Keratinocyte (primary cell): ENCODE results near the gene DCLRE1C. TPM values are rescaled to one million over a fixed set of nuclear protein-coding genes. Genes with fewer than 3 reads are reported as not detected.
A peak's percentile ranks its signal among the peaks of the same experiment; 100 is the strongest.
"Not testable (repeated sequence)": the region's sequence is repeated elsewhere in the genome, so short reads cannot be mapped to it uniquely, and the experiment has no call there.

Experiments
- DNase-seq: peaks from one replicate; pipeline ENCODE4 v3.0.0-alpha.2; 2011; ENCODE audit warnings: low read depth, missing footprints, low spot score
- FAIRE-seq: peaks from 2 replicates; lab custom pipeline; 2011; peaks lifted over from hg19 to GRCh38; lab: Jason Lieb, UNC
- H2AFZ ChIP-seq: 2 replicates; pipeline ENCODE4 v1.6.0; 2012; ENCODE audit warnings: low read length, control low read depth, inconsistent platforms; ENCODE audit not compliant: control insufficient read depth
- H3K27ac ChIP-seq: 2 replicates; pipeline ENCODE4 v1.5.1; 2011; ENCODE audit warnings: low read length; ENCODE audit not compliant: control insufficient read depth, insufficient read depth
- H3K27me3 ChIP-seq: 3 replicates; pipeline ENCODE4 v1.6.0; 2011; ENCODE audit warnings: low read length; ENCODE audit not compliant: control insufficient read depth, insufficient read depth; ENCODE audit errors: extremely low read depth
- H3K36me3 ChIP-seq, 2 experiments: 2 replicates in 1 of 2; 3 replicates in 1 of 2; pipeline ENCODE4 v1.5.1; 2011; ENCODE audit warnings: low read length in 2 of 2, mild to moderate bottlenecking in 1 of 2; ENCODE audit not compliant: control insufficient read depth in 2 of 2, insufficient read depth in 2 of 2; ENCODE audit errors: extremely low read depth in 1 of 2
- H3K4me1 ChIP-seq: 3 replicates; pipeline ENCODE4 v1.5.1; 2011; ENCODE audit warnings: low read length; ENCODE audit not compliant: control insufficient read depth, insufficient read depth; ENCODE audit errors: extremely low read depth
- H3K4me2 ChIP-seq: 3 replicates; pipeline ENCODE4 v1.6.0; 2011; ENCODE audit warnings: low read depth, low read length; ENCODE audit not compliant: control insufficient read depth, insufficient read depth; ENCODE audit errors: extremely low read depth
- H3K4me3 ChIP-seq, 3 experiments: fragments of 200-600 bp in 1 of 3; sonication (generic) in 1 of 3; 2 replicates in 2 of 3; 3 replicates in 1 of 3; pipeline ENCODE4 v1.5.1; 2011 to 2016; ENCODE audit warnings: low read length in 3 of 3, mild to moderate bottlenecking in 3 of 3, control low read depth in 2 of 3, inconsistent platforms in 1 of 3, low read depth in 1 of 3, mixed read lengths in 1 of 3, mixed run types in 1 of 3, moderate library complexity in 1 of 3; ENCODE audit not compliant: control insufficient read depth in 2 of 3, insufficient read depth in 2 of 3; ENCODE audit errors: extremely low read depth in 1 of 3
- H3K79me2 ChIP-seq: 2 replicates; pipeline ENCODE4 v1.6.0; 2012; ENCODE audit warnings: low read length; ENCODE audit not compliant: control insufficient read depth, insufficient read depth
- H3K9ac ChIP-seq: 3 replicates; pipeline ENCODE4 v1.6.0; 2011; ENCODE audit warnings: low read length; ENCODE audit not compliant: control insufficient read depth, insufficient read depth; ENCODE audit errors: extremely low read depth
- H3K9me1 ChIP-seq: 3 replicates; pipeline ENCODE4 v1.6.0; 2011; ENCODE audit warnings: low read length; ENCODE audit not compliant: control insufficient read depth, insufficient read depth; ENCODE audit errors: extremely low read depth
- H3K9me3 ChIP-seq: 2 replicates; pipeline ENCODE4 v1.5.1; 2012; ENCODE audit warnings: low read depth, low read length; ENCODE audit not compliant: control insufficient read depth
- H4K20me1 ChIP-seq: 3 replicates; pipeline ENCODE4 v1.6.0; 2011; ENCODE audit warnings: low read length; ENCODE audit not compliant: control insufficient read depth, insufficient read depth; ENCODE audit errors: extremely low read depth
- EZH2 ChIP-seq: IDR thresholded peaks from one replicate; pipeline ENCODE4 v1.6.1; 2012; ENCODE audit warnings: inconsistent platforms, mild to moderate bottlenecking, low read length, moderate library complexity
- dilution Hi-C: fragments of 300-500 bp; cut with MboI; formaldehyde crosslinking; loops from one replicate; pipeline ENCODE4 v1.7.0; 2020; ENCODE audit warnings: low sequenced_read_pairs; ENCODE audit not compliant: extremely low pct_ligation_motif_present
- polyA plus RNA-seq, 5 experiments: library from polyadenylated mRNA; depleted of rRNA in 3 of 5; stranded (reverse) in 3 of 5; stranded (forward) in 1 of 5; unstranded in 1 of 5; fragments of >200 nt; gene quantifications; 1 replicate in 1 of 5; 2 replicates in 3 of 5; 3 replicates in 1 of 5; pipeline versions ENCODE4 v1.2.1 to v1.2.3, GENCODE V29; 2011 to 2012; ENCODE audit warnings: missing spikeins in 2 of 5, low read depth in 1 of 5, low replicate concordance in 1 of 5
- TF ChIP-seq, protein P1 (sequence below), 3 experiments: IDR thresholded peaks in 1 of 3; conservative IDR thresholded peaks in 1 of 3; optimal IDR thresholded peaks in 1 of 3; 2 replicates in 2 of 3; 3 replicates in 1 of 3; pipeline versions ENCODE3 to v1.5.1; 2011; ENCODE audit warnings: low read length in 3 of 3, mild to moderate bottlenecking in 3 of 3, moderate library complexity in 2 of 3, control low read depth in 1 of 3, inconsistent platforms in 1 of 3; ENCODE audit not compliant: insufficient read depth in 2 of 3; ENCODE audit errors: extremely low read depth in 1 of 3

Gene DCLRE1C
- polyA plus RNA-seq, 1 donor (not counting 4 experiments of a cell fraction or from before 2014, with no cell fraction given), result 9.1 TPM

GRCh38 chr10:14982744-14983143, 28.8 kb upstream of the DCLRE1C start:
- H3K9ac ChIP-seq, result no peak overlapping the region
- dilution Hi-C loops, result no loop called here
- H3K4me1 ChIP-seq, result no peaks in the 10 kb centered on the region
- H3K9me3 ChIP-seq, result no peaks in the 10 kb centered on the region
- DNase-seq (no peak), FAIRE-seq (no peak)
- H3K27ac ChIP-seq, result no peak overlapping the region
- no peak overlapping the region for H3K4me2 ChIP-seq
- no peak overlapping the region for H2AFZ ChIP-seq
- no peak overlapping the region for H3K4me3 ChIP-seq
- TF ChIP-seq EZH2, result no peak
- TF ChIP-seq, protein P1, sequence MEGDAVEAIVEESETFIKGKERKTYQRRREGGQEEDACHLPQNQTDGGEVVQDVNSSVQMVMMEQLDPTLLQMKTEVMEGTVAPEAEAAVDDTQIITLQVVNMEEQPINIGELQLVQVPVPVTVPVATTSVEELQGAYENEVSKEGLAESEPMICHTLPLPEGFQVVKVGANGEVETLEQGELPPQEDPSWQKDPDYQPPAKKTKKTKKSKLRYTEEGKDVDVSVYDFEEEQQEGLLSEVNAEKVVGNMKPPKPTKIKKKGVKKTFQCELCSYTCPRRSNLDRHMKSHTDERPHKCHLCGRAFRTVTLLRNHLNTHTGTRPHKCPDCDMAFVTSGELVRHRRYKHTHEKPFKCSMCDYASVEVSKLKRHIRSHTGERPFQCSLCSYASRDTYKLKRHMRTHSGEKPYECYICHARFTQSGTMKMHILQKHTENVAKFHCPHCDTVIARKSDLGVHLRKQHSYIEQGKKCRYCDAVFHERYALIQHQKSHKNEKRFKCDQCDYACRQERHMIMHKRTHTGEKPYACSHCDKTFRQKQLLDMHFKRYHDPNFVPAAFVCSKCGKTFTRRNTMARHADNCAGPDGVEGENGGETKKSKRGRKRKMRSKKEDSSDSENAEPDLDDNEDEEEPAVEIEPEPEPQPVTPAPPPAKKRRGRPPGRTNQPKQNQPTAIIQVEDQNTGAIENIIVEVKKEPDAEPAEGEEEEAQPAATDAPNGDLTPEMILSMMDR (optimal IDR thresholded peaks at IDR 0.05 in 1 of 3, IDR thresholded peaks at IDR 0.05 in 1 of 3, conservative IDR thresholded peaks at IDR 0.05 in 1 of 3; ENCODE audit: extremely low read depth in 1 of 3, insufficient read depth in 2 of 3, low read length in 3 of 3), result no peak
- no peaks in the 10 kb centered on the region for H3K79me2 ChIP-seq
- no peaks in the 10 kb centered on the region for H3K27me3 ChIP-seq
- no peaks in the 10 kb centered on the region for H3K9me1 ChIP-seq
- no peaks in the 10 kb centered on the region for H4K20me1 ChIP-seq
- no peaks in the 10 kb centered on the region for H3K36me3 ChIP-seq

DNA sequence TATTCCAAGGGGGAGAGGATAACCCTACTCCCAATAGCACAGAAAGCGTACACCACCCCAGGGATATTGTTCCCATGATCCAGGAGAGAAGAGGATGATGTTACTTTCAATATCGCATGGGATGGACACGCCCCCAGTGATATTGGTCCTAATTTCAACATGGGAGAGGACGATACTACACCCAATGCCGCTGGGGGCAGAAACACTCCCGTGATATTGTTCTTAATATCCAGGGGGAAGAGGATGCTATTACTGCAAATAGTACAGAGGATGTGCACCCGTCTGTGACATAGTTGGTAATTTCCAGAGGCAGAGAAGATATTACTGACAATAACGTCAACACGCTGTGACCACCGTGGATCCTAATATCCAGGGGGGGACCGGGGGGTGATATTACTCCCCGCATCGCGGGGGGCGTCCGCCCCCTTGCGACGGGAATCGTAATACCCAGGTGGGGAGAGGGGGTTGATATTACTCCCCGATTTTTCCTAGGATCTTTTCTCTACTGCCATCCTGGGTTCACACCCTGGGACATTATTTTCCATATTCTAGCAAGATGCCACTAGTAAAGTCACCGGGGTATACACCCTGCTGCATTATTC, 21.9 kb upstream of the DCLRE1C start:
- no peak for FAIRE-seq

DNA sequence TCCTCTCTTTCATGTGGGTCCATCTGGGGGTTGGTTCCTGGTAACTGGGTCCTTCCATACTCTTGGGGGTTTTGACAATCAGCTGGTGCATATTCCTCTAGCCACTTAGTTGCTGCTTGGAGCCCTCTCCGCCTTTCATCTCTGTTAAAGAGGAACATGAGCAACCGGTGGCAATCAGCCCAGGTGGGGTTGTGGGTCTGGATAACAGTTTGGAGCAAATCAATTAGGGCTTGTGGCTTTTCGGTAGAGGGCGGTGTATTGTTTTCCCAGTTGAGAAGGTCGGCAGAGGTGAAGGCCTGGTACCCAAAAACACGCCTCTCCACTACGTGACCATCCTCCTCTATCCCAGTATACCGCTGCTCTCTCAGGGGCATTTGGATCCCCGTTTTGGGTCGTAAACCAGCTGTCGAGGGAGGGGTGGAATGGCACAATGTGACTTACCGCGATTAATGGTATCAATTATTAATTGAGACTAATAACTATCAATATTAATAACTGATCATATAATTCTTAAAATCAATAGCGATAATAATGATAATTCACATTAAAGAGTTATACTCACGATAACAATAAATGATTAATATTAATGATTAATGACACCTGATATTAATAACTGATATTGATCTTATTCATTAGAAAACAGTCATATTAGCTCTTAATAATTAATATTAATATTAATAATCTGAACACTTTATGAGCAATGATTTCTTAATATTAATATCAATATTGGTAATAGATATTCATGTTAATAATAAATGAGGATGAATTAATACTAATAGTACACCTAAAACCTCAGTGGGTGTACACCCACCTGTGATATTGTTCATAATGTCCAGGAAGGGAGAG, 20.5 kb upstream of the DCLRE1C start:
- dilution Hi-C loops, result not testable (repeated sequence)

More for the DNA sequence above, 21.9 kb upstream of the DCLRE1C start:
- no peak for TF ChIP-seq EZH2
- TF ChIP-seq, protein P1 (optimal IDR thresholded peaks at IDR 0.05 in 1 of 3, IDR thresholded peaks at IDR 0.05 in 1 of 3, conservative IDR thresholded peaks at IDR 0.05 in 1 of 3; ENCODE audit: extremely low read depth in 1 of 3, insufficient read depth in 2 of 3, low read length in 3 of 3), result peak in 1 of 3 experiments; percentile 11
- H3K4me2 ChIP-seq, result no peak overlapping the region
- H3K27me3 ChIP-seq, result no peaks in the 10 kb centered on the region
- H2AFZ ChIP-seq, result no peak overlapping the region
- DNase-seq, result no peak
- H3K9me3 ChIP-seq, result no peaks in the 10 kb centered on the region
- H3K9me1 ChIP-seq, result no peaks in the 10 kb centered on the region
- H3K79me2 ChIP-seq, result no peaks in the 10 kb centered on the region
- H3K4me1 ChIP-seq, result no peaks in the 10 kb centered on the region
- dilution Hi-C loops, result no loop called here
- no peak overlapping the region for H3K27ac ChIP-seq
- H3K9ac ChIP-seq, result no peak overlapping the region
- H3K36me3 ChIP-seq, result no peaks in the 10 kb centered on the region
- H4K20me1 ChIP-seq, result no peaks in the 10 kb centered on the region
- H3K4me3 ChIP-seq, result no peak overlapping the region

More for the DNA sequence above, 20.5 kb upstream of the DCLRE1C start:
- H3K9ac ChIP-seq, H3K79me2 ChIP-seq, H4K20me1 ChIP-seq, H3K4me1 ChIP-seq, H3K36me3 ChIP-seq, DNase-seq, H3K4me2 ChIP-seq, H3K4me3 ChIP-seq, H3K9me1 ChIP-seq, H3K27ac ChIP-seq, H3K27me3 ChIP-seq, FAIRE-seq, H2AFZ ChIP-seq, H3K9me3 ChIP-seq: not testable (repeated sequence)
